ENCODE measurements around the gene SHB. TPM values are rescaled to one million over a fixed set of nuclear protein-coding genes. Genes with fewer than 3 reads are reported as not detected.

SHB gene
- total RNA-seq, 1 experiment from 2014 or later: 56.4 TPM

DNA sequence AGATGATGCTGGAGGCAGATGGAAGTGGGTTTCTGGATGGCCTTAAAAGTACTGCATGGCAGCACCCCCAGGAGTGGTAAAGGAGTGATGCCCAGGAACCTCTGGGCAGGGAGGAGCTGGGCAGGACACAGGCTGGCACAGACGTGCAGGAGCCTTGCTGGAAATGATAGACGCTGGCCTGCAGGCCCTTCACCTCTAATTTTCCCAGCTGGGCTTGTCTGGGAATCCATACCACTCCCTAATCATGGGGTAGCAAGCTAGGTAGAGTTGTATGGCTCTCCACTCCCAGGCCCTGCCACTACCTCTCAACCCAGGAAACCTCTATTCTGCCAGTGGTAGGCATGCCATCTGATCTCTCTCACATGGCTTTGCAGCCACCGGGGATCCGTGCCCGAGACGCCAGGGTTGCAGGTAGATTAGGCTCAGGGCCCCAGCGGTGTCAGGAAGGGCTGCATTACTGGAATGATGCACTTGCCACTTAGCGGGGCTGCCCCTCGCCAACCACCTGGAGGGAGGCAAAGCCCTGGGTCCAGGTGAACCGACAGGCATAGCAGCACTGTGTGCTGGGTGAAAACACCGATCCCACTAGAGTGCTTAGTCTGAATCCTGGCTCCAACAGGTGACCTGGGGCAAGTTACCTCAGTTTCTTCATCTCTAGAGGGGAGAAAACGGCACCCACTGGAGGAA lies 85.5 kb downstream of the SHB start:
- TF ChIP-seq EZH2 (IDR thresholded peaks at IDR 0.05; ENCODE audit: low read length, unreplicated experiment) (no peak), EZH2phosphoT487 (IDR thresholded peaks at IDR 0.05; ENCODE audit: borderline replicate concordance, low read length) (no peak)
- TF ChIP-seq, protein P1, sequence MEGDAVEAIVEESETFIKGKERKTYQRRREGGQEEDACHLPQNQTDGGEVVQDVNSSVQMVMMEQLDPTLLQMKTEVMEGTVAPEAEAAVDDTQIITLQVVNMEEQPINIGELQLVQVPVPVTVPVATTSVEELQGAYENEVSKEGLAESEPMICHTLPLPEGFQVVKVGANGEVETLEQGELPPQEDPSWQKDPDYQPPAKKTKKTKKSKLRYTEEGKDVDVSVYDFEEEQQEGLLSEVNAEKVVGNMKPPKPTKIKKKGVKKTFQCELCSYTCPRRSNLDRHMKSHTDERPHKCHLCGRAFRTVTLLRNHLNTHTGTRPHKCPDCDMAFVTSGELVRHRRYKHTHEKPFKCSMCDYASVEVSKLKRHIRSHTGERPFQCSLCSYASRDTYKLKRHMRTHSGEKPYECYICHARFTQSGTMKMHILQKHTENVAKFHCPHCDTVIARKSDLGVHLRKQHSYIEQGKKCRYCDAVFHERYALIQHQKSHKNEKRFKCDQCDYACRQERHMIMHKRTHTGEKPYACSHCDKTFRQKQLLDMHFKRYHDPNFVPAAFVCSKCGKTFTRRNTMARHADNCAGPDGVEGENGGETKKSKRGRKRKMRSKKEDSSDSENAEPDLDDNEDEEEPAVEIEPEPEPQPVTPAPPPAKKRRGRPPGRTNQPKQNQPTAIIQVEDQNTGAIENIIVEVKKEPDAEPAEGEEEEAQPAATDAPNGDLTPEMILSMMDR (conservative IDR thresholded peaks at IDR 0.05; ENCODE audit: low read depth, low read length): no peak
- intact Hi-C loops (cut with micrococcal nuclease): no loop called here
- Histone ChIP-seq H3K9me3 (ENCODE audit: low read length) (no peaks in the 10 kb centered on the region), H2AFZ (ENCODE audit: low read length) (no peak overlapping the region), H3K36me3 (ENCODE audit: low read depth, low read length) (0 out of 2 replicates have a peak, but pooled peaks cover 12% of the 10 kb centered on the region), H3F3A (ENCODE audit: low read length, unreplicated experiment) (no peaks in the 10 kb centered on the region), H3K27ac (ENCODE audit: low read length) (no peak overlapping the region), H3K4me2 (ENCODE audit: low read length) (no peak overlapping the region), H3K4me1 (ENCODE audit: insufficient read depth, low read length) (peaks cover 8% of the 10 kb centered on the region; the same call in 1 of the 2 replicates), H3K9ac (ENCODE audit: low read length) (no peak overlapping the region), H3K79me2 (ENCODE audit: low read length) (peaks cover 78% of the 10 kb centered on the region), H3K9me2 (replicated peaks; ENCODE audit: low read length) (no peaks in the 10 kb centered on the region), H4K20me1 (ENCODE audit: low read length) (0 out of 2 replicates have a peak, but pooled peaks cover 7% of the 10 kb centered on the region), H3K27me3 (ENCODE audit: low read length) (no peaks in the 10 kb centered on the region), H3K4me3 (ENCODE audit: low read length) (no peak overlapping the region)
- no peak for ATAC-seq
- POLR2A ChIA-PET (ENCODE audit: unreplicated experiment): no interaction called here
- no peak for DNase-seq
- CTCF ChIA-PET: no interaction called here
- BruUV-seq (replicated peaks): no TSS peak

DNA sequence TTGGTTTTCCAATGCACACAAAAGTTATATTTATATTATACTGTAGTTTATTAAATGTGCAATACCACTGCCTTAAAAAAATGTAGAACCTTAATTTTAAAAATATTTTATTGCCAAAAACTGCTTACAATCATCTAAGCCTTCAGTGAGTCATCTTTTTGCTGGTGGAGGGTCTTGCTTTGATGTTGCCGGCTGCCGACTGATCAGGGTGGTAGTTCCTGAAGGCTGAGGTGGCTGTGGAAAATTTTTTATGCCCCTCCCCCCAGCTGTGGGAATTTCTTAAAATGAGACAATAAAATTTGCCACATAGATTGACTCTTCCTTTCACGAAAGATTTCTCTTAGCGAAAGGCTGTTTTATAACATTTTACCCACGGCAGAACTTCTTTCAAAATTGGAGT lies 89.2 kb downstream of the SHB start:
- Histone ChIP-seq H2AFZ (ENCODE audit: low read length) (no peak overlapping the region), H3K9me3 (ENCODE audit: low read length) (no peaks in the 10 kb centered on the region), H3K27ac (ENCODE audit: low read length) (no peak overlapping the region), H3K79me2 (ENCODE audit: low read length) (peaks cover 66% of the 10 kb centered on the region), H3K27me3 (ENCODE audit: low read length) (no peaks in the 10 kb centered on the region), H3K4me2 (ENCODE audit: low read length) (no peak overlapping the region), H3K4me1 (ENCODE audit: insufficient read depth, low read length) (peaks cover 30% of the 10 kb centered on the region), H3K36me3 (ENCODE audit: low read depth, low read length) (peaks cover 18% of the 10 kb centered on the region), H3K4me3 (ENCODE audit: low read length) (no peak overlapping the region), H3K9me2 (replicated peaks; ENCODE audit: low read length) (no peaks in the 10 kb centered on the region), H3K9ac (ENCODE audit: low read length) (no peak overlapping the region), H3F3A (ENCODE audit: low read length, unreplicated experiment) (peaks cover 7% of the 10 kb centered on the region), H4K20me1 (ENCODE audit: low read length) (0 out of 2 replicates have a peak, but pooled peaks cover 5% of the 10 kb centered on the region)
- BruUV-seq (replicated peaks): no TSS peak
- TF ChIP-seq EZH2phosphoT487 (IDR thresholded peaks at IDR 0.05; ENCODE audit: borderline replicate concordance, low read length) (no peak), EZH2 (IDR thresholded peaks at IDR 0.05; ENCODE audit: low read length, unreplicated experiment) (no peak)
- TF ChIP-seq, protein P1 (conservative IDR thresholded peaks at IDR 0.05; ENCODE audit: low read depth, low read length): no peak
- CTCF ChIA-PET: no interaction called here
- POLR2A ChIA-PET (ENCODE audit: unreplicated experiment): no interaction called here
- no peak for ATAC-seq
- intact Hi-C loops (cut with micrococcal nuclease): no loop called here
- DNase-seq: no peak

DNA sequence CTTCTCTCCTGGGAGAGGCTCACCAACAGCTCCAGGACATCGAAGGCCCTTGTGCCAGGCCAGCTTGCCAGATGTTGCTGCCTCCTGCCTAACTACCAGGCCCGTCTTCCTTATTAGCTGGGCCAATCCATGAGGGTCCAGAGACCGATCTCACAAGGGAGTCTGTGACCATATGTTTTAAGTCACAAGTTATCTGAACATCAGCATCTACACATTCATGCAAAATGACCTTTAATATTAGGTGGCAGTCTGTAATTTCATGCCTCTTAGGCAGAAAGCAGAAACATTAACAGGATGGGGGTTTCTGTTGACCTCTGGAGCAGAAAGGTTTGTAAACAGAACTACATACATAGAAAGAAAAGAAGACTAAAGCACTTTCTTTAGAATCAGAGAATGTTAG lies 90.0 kb downstream of the SHB start:
- H3K79me2 ChIP-seq (ENCODE audit: low read length): peaks cover 57% of the 10 kb centered on the region
- no peak for ATAC-seq
- BruUV-seq (replicated peaks): no TSS peak

More for the DNA sequence above, 90.0 kb downstream of the SHB start:
- H4K20me1 ChIP-seq (ENCODE audit: low read length): no peaks in the 10 kb centered on the region
- intact Hi-C loops (cut with micrococcal nuclease): no loop called here
- no peak overlapping the region for H2AFZ ChIP-seq (ENCODE audit: low read length)
- H3F3A ChIP-seq (ENCODE audit: low read length, unreplicated experiment): peaks cover 9% of the 10 kb centered on the region
- no peaks in the 10 kb centered on the region for H3K9me3 ChIP-seq (ENCODE audit: low read length)
- no peaks in the 10 kb centered on the region for H3K9me2 ChIP-seq (replicated peaks; ENCODE audit: low read length)
- no peak overlapping the region for H3K4me2 ChIP-seq (ENCODE audit: low read length)
- H3K4me3 ChIP-seq (ENCODE audit: low read length): no peak overlapping the region
- ChIA-PET POLR2A (ENCODE audit: unreplicated experiment) (no interaction called here), CTCF (no interaction called here)
- H3K4me1 ChIP-seq (ENCODE audit: insufficient read depth, low read length): peaks cover 34% of the 10 kb centered on the region
- no peak for DNase-seq
- peaks cover 15% of the 10 kb centered on the region for H3K36me3 ChIP-seq (ENCODE audit: low read depth, low read length)
- H3K27me3 ChIP-seq (ENCODE audit: low read length): no peaks in the 10 kb centered on the region
- H3K27ac ChIP-seq (ENCODE audit: low read length): no peak overlapping the region
- no peak for TF ChIP-seq EZH2 (IDR thresholded peaks at IDR 0.05; ENCODE audit: low read length, unreplicated experiment)
- TF ChIP-seq, protein P1 (conservative IDR thresholded peaks at IDR 0.05; ENCODE audit: low read depth, low read length): no peak
- TF ChIP-seq EZH2phosphoT487 (IDR thresholded peaks at IDR 0.05; ENCODE audit: borderline replicate concordance, low read length): no peak
- H3K9ac ChIP-seq (ENCODE audit: low read length): no peak overlapping the region
